Globus pallidus (tissue), 1 donor: ENCODE results near the gene TBC1D16.
A peak's percentile ranks its signal among the peaks of the same experiment; 100 is the strongest.
"Not testable (repeated sequence)": the region's sequence is repeated elsewhere in the genome, so short reads cannot be mapped to it uniquely, and the experiment has no call there.

Experiments
- DNase-seq: peaks from one replicate; pipeline ENCODE4 v3.0.0-alpha.2; 2015; ENCODE audit warnings: low spot score

TBC1D16 gene

GRCh38 chr17:80002690-80003490, 32.8 kb downstream of the TBC1D16 start:
- DNase-seq: no peak

- DNase-seq: no peak
These were observed 33.5 kb downstream of the TBC1D16 start for GRCh38 chr17:80002070-80002641.

GRCh38 chr17:80000981-80001775, 34.5 kb downstream of the TBC1D16 start:
- no peak for DNase-seq

GRCh38 chr17:80000136-80000535, 35.5 kb downstream of the TBC1D16 start:
- DNase-seq: no peak

- no peak for DNase-seq
These were observed 38.5 kb downstream of the TBC1D16 start for GRCh38 chr17:79997011-79997660.

GRCh38 chr17:79996291-79996690, 39.4 kb downstream of the TBC1D16 start:
- no peak for DNase-seq

- no peak for DNase-seq
These were observed 40.0 kb downstream of the TBC1D16 start for GRCh38 chr17:79995696-79996095.

- no peak for DNase-seq
These were observed 41.1 kb downstream of the TBC1D16 start for GRCh38 chr17:79994602-79995001.

- DNase-seq: not testable (repeated sequence)
These were observed 41.5 kb downstream of the TBC1D16 start for GRCh38 chr17:79994228-79994569.

GRCh38 chr17:79993390-79994227, 42.1 kb downstream of the TBC1D16 start:
- no peak for DNase-seq

GRCh38 chr17:79992649-79993389, 42.9 kb downstream of the TBC1D16 start:
- no peak for DNase-seq

GRCh38 chr17:79991924-79992648, 43.6 kb downstream of the TBC1D16 start:
- DNase-seq: no peak

- peak; percentile 75 for DNase-seq
These were observed 44.3 kb downstream of the TBC1D16 start for GRCh38 chr17:79991140-79991923.

- DNase-seq: no peak
These were observed 45.0 kb downstream of the TBC1D16 start for GRCh38 chr17:79990704-79991103.

- no peak for DNase-seq
These were observed 45.5 kb downstream of the TBC1D16 start for GRCh38 chr17:79990051-79990592.

GRCh38 chr17:79989106-79989835, 46.4 kb downstream of the TBC1D16 start:
- no peak for DNase-seq

- DNase-seq: no peak
These were observed 47.3 kb downstream of the TBC1D16 start for GRCh38 chr17:79988185-79988971.

GRCh38 chr17:79987935-79988184, 47.8 kb downstream of the TBC1D16 start:
- no peak for DNase-seq
